Ovary (tissue), 3 donors: ENCODE data around the gene CCDC184.

Experiments
- CTCF ChIP-seq, 3 donors: fragments of 450-650 bp in 2 of 3; fragments of 200-600 bp in 1 of 3; IDR thresholded peaks; one replicate each; pipeline versions ENCODE4 v1.5.1 to v1.8.0; 2016 to 2022; ENCODE audit warnings: antibody characterized with exemption in 3 of 3, mild to moderate bottlenecking in 1 of 3
- EP300 ChIP-seq: sonication (generic); formaldehyde crosslinking; IDR thresholded peaks from one replicate; pipeline ENCODE4 v1.6.1; 2017; ENCODE audit warnings: antibody characterized with exemption
- POLR2A ChIP-seq: fragments of 450-650 bp; IDR thresholded peaks from one replicate; pipeline ENCODE4 v1.6.1; 2017; ENCODE audit warnings: antibody characterized with exemption, mild to moderate bottlenecking, moderate library complexity
- donor health status: DM: no; HTN: no; CAD: no.

GRCh38 chr12:48194799-48195201 lies 11.4 kb downstream of the CCDC184 start:
- TF ChIP-seq EP300 (no peak), CTCF (IDR thresholded peaks at IDR 0.05) (no peak), POLR2A (no peak)
